ENCODE results near the gene RPS14. TPM values are rescaled to one million over a fixed set of nuclear protein-coding genes. Genes with fewer than 3 reads are reported as not detected.
A peak's percentile ranks its signal among the peaks of the same experiment; 100 is the strongest.
"Not testable (repeated sequence)": the region's sequence is repeated elsewhere in the genome, so short reads cannot be mapped to it uniquely, and the experiment has no call there.

Gene RPS14
- polyA plus RNA-seq, 1 donor, result 2,545 TPM

GRCh38 chr5:150484964-150485692 is 35.6 kb upstream of the RPS14 start:
- Histone ChIP-seq H3K36me3 (ENCODE audit: control insufficient read depth, insufficient read depth, low read length) (peaks cover 4% of the 10 kb centered on the region), H3K27ac (ENCODE audit: low read length) (peak overlapping the region; percentile 88), H3K27me3 (ENCODE audit: control insufficient read depth, insufficient read depth, low read length) (no peaks in the 10 kb centered on the region), H3K9me3 (ENCODE audit: control insufficient read depth, low read depth, low read length) (no peaks in the 10 kb centered on the region), H3K4me1 (ENCODE audit: control insufficient read depth, insufficient read depth, low read length) (peaks cover 38% of the 10 kb centered on the region), H3K4me3 (ENCODE audit: low read length) (peak overlapping the region; percentile 79)
- peak in 1 of 2 donors; percentile 51 for DNase-seq
- no CpG with 5 or more reads among the region's 28 CpGs for WGBS (ENCODE audit: insufficient coverage, low lambda C conversion rate)

DNA sequence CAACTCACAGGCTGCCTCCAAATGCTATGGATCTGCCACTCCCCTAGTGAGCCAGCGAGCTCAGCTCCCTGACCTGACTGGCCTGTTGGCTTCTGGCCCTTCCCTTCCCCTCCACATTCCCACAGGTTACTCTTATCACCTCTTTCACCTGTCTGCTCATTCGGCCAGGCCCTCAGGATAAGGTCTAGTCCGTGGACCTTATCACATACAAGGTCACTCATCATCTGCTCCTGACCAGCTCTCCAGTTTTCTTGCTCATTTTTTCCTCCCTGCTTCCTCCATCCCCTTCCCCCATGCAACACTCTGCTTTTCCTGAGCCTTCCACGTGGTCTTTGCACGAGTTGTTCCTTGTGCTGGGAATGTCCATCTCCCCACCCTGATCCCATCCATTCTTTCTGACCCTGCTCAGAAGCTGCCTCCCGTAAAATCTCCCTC is 32.5 kb upstream of the RPS14 start:
- H3K9me3 ChIP-seq (ENCODE audit: control insufficient read depth, low read depth, low read length), result no peaks in the 10 kb centered on the region
- no peaks in the 10 kb centered on the region for H3K27me3 ChIP-seq (ENCODE audit: control insufficient read depth, insufficient read depth, low read length)
- peak; percentile 42 to 44 for DNase-seq
- 44% methylated on average over 2 of the region's 6 CpGs for WGBS (ENCODE audit: insufficient coverage, low lambda C conversion rate)
- H3K4me1 ChIP-seq (ENCODE audit: control insufficient read depth, insufficient read depth, low read length), result peaks cover 9% of the 10 kb centered on the region
- H3K27ac ChIP-seq (ENCODE audit: low read length), result peak overlapping the region; percentile 50
- H3K4me3 ChIP-seq (ENCODE audit: low read length), result no peak overlapping the region
- no peaks in the 10 kb centered on the region for H3K36me3 ChIP-seq (ENCODE audit: control insufficient read depth, insufficient read depth, low read length)

- H3K27me3 ChIP-seq (ENCODE audit: control insufficient read depth, insufficient read depth, low read length), result no peaks in the 10 kb centered on the region
- no peak for DNase-seq
- H3K36me3 ChIP-seq (ENCODE audit: control insufficient read depth, insufficient read depth, low read length), result no peaks in the 10 kb centered on the region
- no peak overlapping the region for H3K4me3 ChIP-seq (ENCODE audit: low read length)
- peaks cover 6% of the 10 kb centered on the region for H3K4me1 ChIP-seq (ENCODE audit: control insufficient read depth, insufficient read depth, low read length)
- H3K9me3 ChIP-seq (ENCODE audit: control insufficient read depth, low read depth, low read length), result no peaks in the 10 kb centered on the region
- no CpG with 5 or more reads among the region's 6 CpGs for WGBS (ENCODE audit: insufficient coverage, low lambda C conversion rate)
- H3K27ac ChIP-seq (ENCODE audit: low read length), result peak overlapping the region; percentile 50
Observed at GRCh38 chr5:150481708-150481965, 32.1 kb upstream of the RPS14 start.

DNA sequence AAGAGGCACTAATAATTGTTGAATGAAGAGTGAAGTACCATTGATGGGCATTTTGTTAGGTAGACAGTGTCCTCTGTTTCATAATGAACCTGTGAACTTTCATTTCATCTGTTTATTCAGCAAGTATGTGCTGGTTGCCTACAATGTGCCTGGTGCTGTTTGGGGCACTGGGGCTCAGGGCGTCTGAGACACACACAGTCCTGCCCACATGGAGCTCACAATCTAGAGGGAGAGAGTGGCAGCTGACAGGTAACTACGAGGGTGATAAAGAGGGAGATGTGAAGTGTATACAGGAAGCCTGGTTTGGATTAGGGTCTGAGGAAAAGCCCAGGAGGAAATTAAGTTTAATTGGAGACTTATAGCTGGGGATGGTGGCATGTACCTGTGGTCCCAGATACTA is 29.9 kb upstream of the RPS14 start:
- no peaks in the 10 kb centered on the region for H3K27me3 ChIP-seq (ENCODE audit: control insufficient read depth, insufficient read depth, low read length)
- H3K4me3 ChIP-seq (ENCODE audit: low read length), result no peak overlapping the region
- no peak overlapping the region for H3K27ac ChIP-seq (ENCODE audit: low read length)
- H3K9me3 ChIP-seq (ENCODE audit: control insufficient read depth, low read depth, low read length), result no peaks in the 10 kb centered on the region
- H3K36me3 ChIP-seq (ENCODE audit: control insufficient read depth, insufficient read depth, low read length), result no peaks in the 10 kb centered on the region
- WGBS (ENCODE audit: insufficient coverage, low lambda C conversion rate), result 67% methylated on average over 1 of the region's 2 CpGs
- no peak for DNase-seq
- peaks cover 13% of the 10 kb centered on the region for H3K4me1 ChIP-seq (ENCODE audit: control insufficient read depth, insufficient read depth, low read length)

GRCh38 chr5:150476568-150476967 is 27.0 kb upstream of the RPS14 start:
- DNase-seq; H3K9me3 ChIP-seq (ENCODE audit: control insufficient read depth, low read depth, low read length); H3K27ac ChIP-seq (ENCODE audit: low read length); H3K4me3 ChIP-seq (ENCODE audit: low read length); H3K36me3 ChIP-seq (ENCODE audit: control insufficient read depth, insufficient read depth, low read length); H3K27me3 ChIP-seq (ENCODE audit: control insufficient read depth, insufficient read depth, low read length); H3K4me1 ChIP-seq (ENCODE audit: control insufficient read depth, insufficient read depth, low read length): not testable (repeated sequence)
- 100% methylated on average over 2 of the region's 6 CpGs for WGBS (ENCODE audit: insufficient coverage, low lambda C conversion rate)

- Histone ChIP-seq H3K36me3 (ENCODE audit: control insufficient read depth, insufficient read depth, low read length) (no peaks in the 10 kb centered on the region), H3K27me3 (ENCODE audit: control insufficient read depth, insufficient read depth, low read length) (no peaks in the 10 kb centered on the region), H3K27ac (ENCODE audit: low read length) (no peak overlapping the region), H3K9me3 (ENCODE audit: control insufficient read depth, low read depth, low read length) (no peaks in the 10 kb centered on the region), H3K4me1 (ENCODE audit: control insufficient read depth, insufficient read depth, low read length) (peaks cover 7% of the 10 kb centered on the region), H3K4me3 (ENCODE audit: low read length) (no peak overlapping the region)
- no peak for DNase-seq
- no CpG with 5 or more reads among the region's 12 CpGs for WGBS (ENCODE audit: insufficient coverage, low lambda C conversion rate)
Observed at GRCh38 chr5:150473673-150474358, 24.3 kb upstream of the RPS14 start.

DNA sequence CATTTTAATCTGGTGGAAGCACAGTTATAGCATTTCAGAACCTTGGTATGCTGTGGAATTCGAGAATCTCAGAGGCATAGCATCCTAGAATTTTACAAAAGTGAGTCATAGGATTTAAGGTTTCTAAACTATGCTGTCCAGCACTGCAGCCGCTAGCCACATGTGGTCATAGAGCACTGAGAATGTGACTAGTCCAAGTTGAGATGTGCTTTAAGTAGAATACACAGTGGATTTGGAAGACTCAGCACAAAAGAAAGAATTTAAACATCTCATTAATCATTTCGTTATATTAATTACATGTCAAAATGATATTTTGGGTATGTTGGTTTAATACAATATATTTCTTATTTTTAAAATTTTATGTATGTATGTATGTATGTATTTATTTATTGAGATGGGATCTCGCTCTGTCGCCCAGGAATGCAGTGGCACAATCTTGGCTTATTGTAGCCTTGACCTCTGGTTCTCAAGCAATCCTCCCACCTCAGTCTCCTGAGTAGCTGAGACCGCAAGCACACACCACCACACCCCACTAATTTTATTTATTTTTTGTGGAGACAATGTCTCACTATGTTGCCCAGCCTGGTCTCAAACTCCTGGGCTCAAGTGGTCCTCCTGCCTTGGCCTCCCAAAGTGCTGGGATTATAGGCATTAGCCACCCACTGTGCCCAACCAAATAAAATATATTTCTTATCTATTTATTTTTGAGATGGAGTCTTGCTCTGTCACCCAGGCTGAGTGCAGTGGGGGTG is 20.4 kb upstream of the RPS14 start:
- no peak for DNase-seq
- H3K4me3 ChIP-seq (ENCODE audit: low read length), result no peak overlapping the region
- WGBS (ENCODE audit: insufficient coverage, low lambda C conversion rate), result no CpG with 5 or more reads among the region's 6 CpGs
- H3K4me1 ChIP-seq (ENCODE audit: control insufficient read depth, insufficient read depth, low read length), result peaks cover under 1% of the 10 kb centered on the region
- H3K27me3 ChIP-seq (ENCODE audit: control insufficient read depth, insufficient read depth, low read length), result no peaks in the 10 kb centered on the region
- H3K36me3 ChIP-seq (ENCODE audit: control insufficient read depth, insufficient read depth, low read length), result no peaks in the 10 kb centered on the region
- no peak overlapping the region for H3K27ac ChIP-seq (ENCODE audit: low read length)
- H3K9me3 ChIP-seq (ENCODE audit: control insufficient read depth, low read depth, low read length), result no peaks in the 10 kb centered on the region

GRCh38 chr5:150468206-150468605 is 18.7 kb upstream of the RPS14 start:
- Histone ChIP-seq H3K4me3 (ENCODE audit: low read length) (no peak overlapping the region), H3K4me1 (ENCODE audit: control insufficient read depth, insufficient read depth, low read length) (no peaks in the 10 kb centered on the region), H3K9me3 (ENCODE audit: control insufficient read depth, low read depth, low read length) (no peaks in the 10 kb centered on the region), H3K27me3 (ENCODE audit: control insufficient read depth, insufficient read depth, low read length) (no peaks in the 10 kb centered on the region), H3K36me3 (ENCODE audit: control insufficient read depth, insufficient read depth, low read length) (no peaks in the 10 kb centered on the region), H3K27ac (ENCODE audit: low read length) (no peak overlapping the region)
- DNase-seq, result no peak
- no CpG with 5 or more reads among the region's 4 CpGs for WGBS (ENCODE audit: insufficient coverage, low lambda C conversion rate)

GRCh38 chr5:150465927-150466326 is 16.4 kb upstream of the RPS14 start:
- no peaks in the 10 kb centered on the region for H3K9me3 ChIP-seq (ENCODE audit: control insufficient read depth, low read depth, low read length)
- H3K4me1 ChIP-seq (ENCODE audit: control insufficient read depth, insufficient read depth, low read length), result peaks cover 6% of the 10 kb centered on the region
- WGBS (ENCODE audit: insufficient coverage, low lambda C conversion rate), result no CpG with 5 or more reads among the region's 8 CpGs
- no peaks in the 10 kb centered on the region for H3K36me3 ChIP-seq (ENCODE audit: control insufficient read depth, insufficient read depth, low read length)
- no peaks in the 10 kb centered on the region for H3K27me3 ChIP-seq (ENCODE audit: control insufficient read depth, insufficient read depth, low read length)
- no peak for DNase-seq
- H3K4me3 ChIP-seq (ENCODE audit: low read length), result no peak overlapping the region
- H3K27ac ChIP-seq (ENCODE audit: low read length), result no peak overlapping the region

- WGBS (ENCODE audit: insufficient coverage, low lambda C conversion rate), result no CpG with 5 or more reads among the region's 6 CpGs
- peak in 1 of 2 donors; percentile 31 for DNase-seq
- Histone ChIP-seq H3K27ac (ENCODE audit: low read length) (no peak overlapping the region), H3K4me1 (ENCODE audit: control insufficient read depth, insufficient read depth, low read length) (peaks cover 7% of the 10 kb centered on the region), H3K27me3 (ENCODE audit: control insufficient read depth, insufficient read depth, low read length) (no peaks in the 10 kb centered on the region), H3K36me3 (ENCODE audit: control insufficient read depth, insufficient read depth, low read length) (no peaks in the 10 kb centered on the region), H3K9me3 (ENCODE audit: control insufficient read depth, low read depth, low read length) (no peaks in the 10 kb centered on the region), H3K4me3 (ENCODE audit: low read length) (no peak overlapping the region)
Observed at GRCh38 chr5:150464554-150465012, 15.0 kb upstream of the RPS14 start.
